Activated B cell treated with CpG ODN at 0.5 μM for 24 hours (primary cell): ENCODE results near the gene TMC1. TPM values are rescaled to one million over a fixed set of nuclear protein-coding genes. Genes with fewer than 3 reads are reported as not detected.

Source experiments
- ATAC-seq: fragments of 200-7000 bp; cut with Tn5 transposase; one replicate; pipeline ENCODE4 v1.10.0; 2021; ENCODE audit warnings: low read depth, mild to moderate bottlenecking, moderate library complexity
- CTCF ChIA-PET: fragments of 350-600 bp; sonication (Branson Sonifier 250); formaldehyde crosslinking; loops from one replicate; lab custom pipeline; 2021; ENCODE audit warnings: antibody characterized with exemption; lab: Charles Lee
- POLR2A ChIA-PET: fragments of 350-600 bp; sonication (Branson Sonifier 250); formaldehyde crosslinking; loops from one replicate; lab custom pipeline; 2021; ENCODE audit warnings: antibody characterized with exemption; lab: Charles Lee
- DNase-seq: peaks from one replicate; pipeline ENCODE4 v3.0.0; 2022
- H3K27ac Mint-ChIP-seq: one replicate; pipeline ENCODE4 v1.8.0; 2020; ENCODE audit warnings: mixed read lengths
- H3K27me3 Mint-ChIP-seq: one replicate; pipeline ENCODE4 v1.8.0; 2021; ENCODE audit warnings: mixed read lengths
- H3K36me3 Mint-ChIP-seq: one replicate; pipeline ENCODE4 v1.8.0; 2021; ENCODE audit warnings: low read depth, mixed read lengths
- H3K4me1 Mint-ChIP-seq: one replicate; pipeline ENCODE4 v1.8.0; 2021; ENCODE audit warnings: mixed read lengths
- H3K4me3 Mint-ChIP-seq: one replicate; pipeline ENCODE4 v1.8.0; 2020; ENCODE audit warnings: mild to moderate bottlenecking, mixed read lengths
- H3K9me3 Mint-ChIP-seq: one replicate; pipeline ENCODE4 v1.8.0; 2020; ENCODE audit warnings: mixed read lengths
- intact Hi-C: fragments of 100-400 bp; cut with micrococcal nuclease; formaldehyde crosslinking; loops from one replicate; pipeline ENCODE4 v1.15.1; 2024
- total RNA-seq: library from RNA; stranded (reverse); gene quantifications from 2 replicates; pipeline ENCODE4 v1.2.3, GENCODE V29; 2022
- TF ChIP-seq, protein P1 (sequence below): fragments of 200-600 bp; IDR thresholded peaks from one replicate; pipeline ENCODE4 v1.8.0; 2022; ENCODE audit warnings: antibody characterized with exemption, mild to moderate bottlenecking

Gene TMC1
- total RNA-seq, 1 donor from 2014 or later, result not detected

DNA sequence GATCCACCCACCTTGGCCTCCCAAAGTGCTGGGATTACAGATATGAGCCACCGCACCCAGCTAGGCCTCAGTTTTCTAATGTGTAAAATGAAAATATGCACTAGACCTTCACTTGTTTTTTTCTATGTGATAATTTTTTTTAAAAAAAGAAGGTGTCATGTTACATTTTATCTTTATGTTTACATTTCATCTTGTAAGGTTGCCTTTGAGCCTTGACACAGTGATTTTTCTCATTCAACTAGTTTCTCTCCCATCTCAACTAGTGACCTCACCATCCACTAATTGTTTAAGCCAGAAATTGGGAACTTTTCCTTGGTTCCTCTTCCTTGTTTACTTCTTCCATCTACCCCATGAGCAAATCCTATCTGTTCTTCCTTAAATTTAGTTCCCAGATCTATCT is 21.5 kb downstream of the TMC1 start:
- ATAC-seq (no peak), DNase-seq (no peak)
- intact Hi-C loops, result no loop called here
- no peak overlapping the region for H3K4me3 Mint-ChIP-seq
- no peaks in the 10 kb centered on the region for H3K4me1 Mint-ChIP-seq
- H3K36me3 Mint-ChIP-seq, result no peaks in the 10 kb centered on the region
- H3K27ac Mint-ChIP-seq, result no peak overlapping the region
- ChIA-PET CTCF (no interaction called here), POLR2A (interaction anchor here (0.6 kb wide), 1 partner anchor 178 kb away, joined by 3 read pairs; the partner anchor contains the start of gene ZFAND5)
- TF ChIP-seq, protein P1, sequence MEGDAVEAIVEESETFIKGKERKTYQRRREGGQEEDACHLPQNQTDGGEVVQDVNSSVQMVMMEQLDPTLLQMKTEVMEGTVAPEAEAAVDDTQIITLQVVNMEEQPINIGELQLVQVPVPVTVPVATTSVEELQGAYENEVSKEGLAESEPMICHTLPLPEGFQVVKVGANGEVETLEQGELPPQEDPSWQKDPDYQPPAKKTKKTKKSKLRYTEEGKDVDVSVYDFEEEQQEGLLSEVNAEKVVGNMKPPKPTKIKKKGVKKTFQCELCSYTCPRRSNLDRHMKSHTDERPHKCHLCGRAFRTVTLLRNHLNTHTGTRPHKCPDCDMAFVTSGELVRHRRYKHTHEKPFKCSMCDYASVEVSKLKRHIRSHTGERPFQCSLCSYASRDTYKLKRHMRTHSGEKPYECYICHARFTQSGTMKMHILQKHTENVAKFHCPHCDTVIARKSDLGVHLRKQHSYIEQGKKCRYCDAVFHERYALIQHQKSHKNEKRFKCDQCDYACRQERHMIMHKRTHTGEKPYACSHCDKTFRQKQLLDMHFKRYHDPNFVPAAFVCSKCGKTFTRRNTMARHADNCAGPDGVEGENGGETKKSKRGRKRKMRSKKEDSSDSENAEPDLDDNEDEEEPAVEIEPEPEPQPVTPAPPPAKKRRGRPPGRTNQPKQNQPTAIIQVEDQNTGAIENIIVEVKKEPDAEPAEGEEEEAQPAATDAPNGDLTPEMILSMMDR, result no peak
- H3K27me3 Mint-ChIP-seq, result peaks cover 2% of the 10 kb centered on the region
- H3K9me3 Mint-ChIP-seq, result no peaks in the 10 kb centered on the region

DNA sequence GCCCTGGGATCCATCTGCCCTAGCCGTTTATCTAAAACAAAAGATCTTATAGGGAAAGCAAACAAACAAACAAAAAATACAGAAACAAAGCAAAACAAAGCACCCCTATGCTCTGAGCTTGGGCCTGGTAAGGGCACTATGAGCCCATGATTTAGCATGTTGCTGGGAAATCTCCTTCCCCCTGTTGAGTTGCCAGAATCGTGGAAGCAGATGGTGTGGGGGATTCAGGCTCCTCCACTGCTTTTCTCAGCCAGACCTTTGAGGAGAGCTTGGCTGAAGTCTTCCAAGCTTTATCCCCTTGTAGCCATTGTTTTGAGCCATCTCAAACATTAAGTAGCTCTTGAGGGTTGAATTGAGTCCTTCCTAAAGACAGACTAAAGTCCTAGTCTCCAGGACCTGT is 29.9 kb downstream of the TMC1 start:
- no peak for ATAC-seq
- intact Hi-C loops, result no loop called here
- no peaks in the 10 kb centered on the region for H3K36me3 Mint-ChIP-seq

DNA sequence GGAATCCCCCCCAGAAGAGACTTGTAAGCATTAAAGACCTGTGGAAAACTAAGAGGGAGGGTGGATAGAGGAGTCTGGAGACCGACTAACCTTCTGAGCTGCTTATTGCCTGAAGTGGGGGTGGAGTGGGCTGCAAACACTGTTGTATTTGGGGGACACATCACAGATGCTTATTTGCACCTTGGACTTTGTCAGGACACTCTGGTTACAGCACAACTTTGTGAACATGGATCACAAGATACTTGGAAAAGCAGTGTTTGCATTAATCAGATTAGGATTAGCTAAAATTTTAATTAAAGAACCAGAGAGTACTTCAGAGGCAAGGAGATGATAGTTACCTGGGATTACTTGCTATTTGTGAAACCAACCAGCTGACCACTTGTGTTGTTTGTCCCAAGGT is 30.9 kb downstream of the TMC1 start:
- intact Hi-C loops, result no loop called here
- DNase-seq, result no peak

More for the DNA sequence above, 29.9 kb downstream of the TMC1 start:
- DNase-seq, result no peak
- H3K4me1 Mint-ChIP-seq, result no peaks in the 10 kb centered on the region
- H3K4me3 Mint-ChIP-seq, result no peak overlapping the region
- TF ChIP-seq, protein P1, result no peak
- CTCF ChIA-PET, result no interaction called here
- no peak overlapping the region for H3K27ac Mint-ChIP-seq
- POLR2A ChIA-PET, result interaction anchor here (0.5 to 1.6 kb wide), 2 partner anchors 108 to 112 kb away, joined by 3 to 4 read pairs; no protein-coding TSS in a partner anchor
- H3K9me3 Mint-ChIP-seq, result no peaks in the 10 kb centered on the region
- H3K27me3 Mint-ChIP-seq, result no peaks in the 10 kb centered on the region

DNA sequence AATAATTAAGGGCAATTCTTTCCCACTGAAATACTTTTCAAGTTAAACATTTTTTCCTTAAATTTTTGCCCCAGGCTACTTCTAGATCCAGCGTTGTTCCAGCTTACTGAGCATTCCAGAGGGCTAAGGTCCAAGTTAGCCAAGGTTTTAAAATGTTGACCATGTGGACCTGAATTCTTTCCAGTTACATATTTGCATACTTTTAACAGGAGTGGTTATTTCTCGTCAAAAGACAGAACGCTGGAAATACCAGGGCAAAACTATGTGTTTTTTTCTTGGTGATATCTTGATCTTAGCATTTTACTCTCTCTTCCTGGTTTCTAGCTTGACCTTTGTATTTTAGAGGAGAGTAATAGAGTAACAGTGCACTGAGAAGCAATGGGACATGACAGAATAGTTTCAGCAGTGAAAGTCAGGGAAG is 32.8 kb downstream of the TMC1 start:
- ATAC-seq (no peak), DNase-seq (no peak)
- intact Hi-C loops, result no loop called here
- TF ChIP-seq, protein P1, result no peak
- Mint-ChIP-seq H3K27ac (no peak overlapping the region), H3K4me1 (no peaks in the 10 kb centered on the region), H3K4me3 (no peak overlapping the region), H3K27me3 (no peaks in the 10 kb centered on the region), H3K36me3 (no peaks in the 10 kb centered on the region), H3K9me3 (no peaks in the 10 kb centered on the region)
- ChIA-PET CTCF (no interaction called here), POLR2A (no interaction called here)

More for the DNA sequence above, 30.9 kb downstream of the TMC1 start:
- TF ChIP-seq, protein P1, result no peak
- Mint-ChIP-seq H3K27ac (no peak overlapping the region), H3K4me3 (no peak overlapping the region), H3K36me3 (no peaks in the 10 kb centered on the region), H3K4me1 (no peaks in the 10 kb centered on the region), H3K9me3 (no peaks in the 10 kb centered on the region), H3K27me3 (no peaks in the 10 kb centered on the region)
- ATAC-seq, result no peak
- ChIA-PET POLR2A (interaction anchor here (1.6 kb wide), 1 partner anchor 109 kb away, joined by 4 read pairs; no protein-coding TSS in a partner anchor), CTCF (no interaction called here)

DNA sequence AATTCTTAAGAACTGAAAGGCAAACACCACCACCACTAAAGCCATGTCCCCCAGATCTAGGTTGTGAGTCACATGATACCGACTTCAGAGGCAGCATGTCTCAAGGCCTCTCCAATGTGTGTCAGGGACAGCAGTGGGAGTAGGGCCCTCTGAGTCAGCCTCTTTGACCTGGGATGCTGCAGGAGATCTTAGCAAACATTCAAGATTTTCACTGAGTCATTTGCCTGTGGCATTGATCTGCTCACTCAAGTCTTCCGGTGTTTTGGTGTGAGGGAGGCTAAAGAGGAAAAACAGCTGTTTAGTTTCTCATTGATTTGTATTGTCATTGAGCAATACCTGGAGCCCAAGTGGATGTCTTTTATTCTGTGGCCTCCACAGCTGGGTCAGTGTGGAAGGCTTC is 36.1 kb downstream of the TMC1 start:
- TF ChIP-seq, protein P1, result no peak
- Mint-ChIP-seq H3K4me1 (no peaks in the 10 kb centered on the region), H3K9me3 (no peaks in the 10 kb centered on the region), H3K36me3 (no peaks in the 10 kb centered on the region), H3K4me3 (no peak overlapping the region), H3K27me3 (no peaks in the 10 kb centered on the region), H3K27ac (no peak overlapping the region)
- ChIA-PET CTCF (no interaction called here), POLR2A (no interaction called here)
- intact Hi-C loops, result no loop called here
- ATAC-seq (no peak), DNase-seq (no peak)
